SK-N-SH treated with all-trans-retinoic acid at 6 μM for 48 hours (cell line): ENCODE data around the gene ZNF611.
"Not testable (repeated sequence)": the region's sequence is repeated elsewhere in the genome, so short reads cannot be mapped to it uniquely, and the experiment has no call there.

ENCODE experiments used
- ATAC-seq: fragments of 200-7000 bp; cut with Tn5 transposase; 3 replicates; pipeline ENCODE4 v1.9.1; 2020; ENCODE audit warnings: mild to moderate bottlenecking, moderate library complexity
- ARNTL ChIP-seq: fragments of 450-650 bp; formaldehyde crosslinking; IDR thresholded peaks from 2 replicates; pipeline ENCODE4 v1.5.0; 2020; ENCODE audit warnings: low read depth, mild to moderate bottlenecking, moderate library complexity, borderline replicate concordance
- CREB5 ChIP-seq: fragments of 250-450 bp; sonication (Bioruptor Pico); IDR thresholded peaks from 2 replicates; pipeline ENCODE4 v1.5.1; 2020; ENCODE audit warnings: low read depth, mild to moderate bottlenecking, moderate library complexity
- CSDC2 ChIP-seq: fragments of 250-450 bp; sonication (Bioruptor Pico); IDR thresholded peaks from 2 replicates; pipeline ENCODE4 v1.5.0; 2020; ENCODE audit warnings: mild to moderate bottlenecking, moderate library complexity
- ESRRG ChIP-seq: fragments of 250-450 bp; sonication (Bioruptor Pico); IDR thresholded peaks from 2 replicates; pipeline ENCODE4 v1.6.1; 2021; ENCODE audit warnings: mild to moderate bottlenecking
- GLIS3 ChIP-seq: fragments of 250-450 bp; sonication (Bioruptor Pico); IDR thresholded peaks from 2 replicates; pipeline ENCODE4 v1.5.0; 2020; ENCODE audit warnings: mild to moderate bottlenecking, moderate library complexity
- ISL1 ChIP-seq: fragments of 250-450 bp; sonication (Bioruptor Pico); IDR thresholded peaks from 2 replicates; pipeline ENCODE4 v2.1.2; 2022; ENCODE audit warnings: mild to moderate bottlenecking, moderate library complexity
- OSR1 ChIP-seq: fragments of 250-450 bp; sonication (Bioruptor Pico); IDR thresholded peaks from 2 replicates; pipeline ENCODE4 v1.8.0; 2022; ENCODE audit warnings: moderate library complexity, mild to moderate bottlenecking, inconsistent platforms
- POU6F1 ChIP-seq: fragments of 250-450 bp; sonication (Bioruptor Pico); IDR thresholded peaks from 2 replicates; pipeline ENCODE4 v1.8.0; 2021; ENCODE audit warnings: low read depth, mild to moderate bottlenecking, moderate library complexity, borderline replicate concordance
- SNAI2 ChIP-seq: fragments of 250-450 bp; sonication (Bioruptor Pico); IDR thresholded peaks from 2 replicates; pipeline ENCODE4 v1.5.0; 2020; ENCODE audit warnings: mild to moderate bottlenecking, moderate library complexity
- TSHZ2 ChIP-seq: fragments of 250-450 bp; sonication (Bioruptor Pico); IDR thresholded peaks from 2 replicates; pipeline ENCODE4 v1.5.0; 2020; ENCODE audit warnings: mild to moderate bottlenecking, moderate library complexity
- ZC3H10 ChIP-seq: fragments of 250-450 bp; sonication (Bioruptor Pico); IDR thresholded peaks from 2 replicates; pipeline ENCODE4 v1.5.1; 2021; ENCODE audit warnings: mild to moderate bottlenecking, moderate library complexity
- ZFP3 ChIP-seq: fragments of 250-450 bp; sonication (Bioruptor Pico); IDR thresholded peaks from 2 replicates; pipeline ENCODE4 v1.5.0; 2020; ENCODE audit warnings: mild to moderate bottlenecking, moderate library complexity
- ZFP30 ChIP-seq: fragments of 450-650 bp; formaldehyde crosslinking; IDR thresholded peaks from 2 replicates; pipeline ENCODE4 v1.5.0; 2022; ENCODE audit warnings: mild to moderate bottlenecking, moderate library complexity
- ZNF565 ChIP-seq: fragments of 450-650 bp; formaldehyde crosslinking; conservative IDR thresholded peaks from 2 replicates; pipeline ENCODE4 v1.5.0; 2020; ENCODE audit warnings: low read depth, mild to moderate bottlenecking, moderate library complexity
- ZNF8 ChIP-seq: fragments of 450-650 bp; formaldehyde crosslinking; IDR thresholded peaks from 2 replicates; pipeline ENCODE4 v1.5.0; 2020; ENCODE audit warnings: mild to moderate bottlenecking, moderate library complexity

Gene ZNF611

GRCh38 chr19:52749780-52750179 is 14.9 kb upstream of the ZNF611 start (continued):
- TF ChIP-seq TSHZ2 = no peak
- no peak for TF ChIP-seq ISL1 (CRISPR knock-in tag)
- TF ChIP-seq ARNTL (CRISPR knock-in tag) = no peak
- no peak for TF ChIP-seq CSDC2 (CRISPR knock-in tag)
- no peak for TF ChIP-seq POU6F1 (CRISPR knock-in tag)
- no peak for TF ChIP-seq ZFP3
- TF ChIP-seq GLIS3 (CRISPR knock-in tag) = no peak
- no peak for TF ChIP-seq ZNF565 (CRISPR knock-in tag)
- no peak for TF ChIP-seq ESRRG
- TF ChIP-seq OSR1 (CRISPR knock-in tag) = no peak

- TF ChIP-seq ZNF8 (CRISPR knock-in tag) = no peak
- TF ChIP-seq OSR1 (CRISPR knock-in tag) = no peak
- TF ChIP-seq ZC3H10 (CRISPR knock-in tag) = no peak
- no peak for TF ChIP-seq CREB5 (CRISPR knock-in tag)
- TF ChIP-seq ARNTL (CRISPR knock-in tag) = no peak
- ATAC-seq = no peak
Observed at GRCh38 chr19:52748336-52748950, 13.6 kb upstream of the ZNF611 start.

GRCh38 chr19:52745919-52746318 is 11.1 kb upstream of the ZNF611 start:
- not testable (repeated sequence) for ATAC-seq

GRCh38 chr19:52743091-52743490 is 8.2 kb upstream of the ZNF611 start:
- TF ChIP-seq ESRRG = no peak
- no peak for ATAC-seq

- ATAC-seq = no peak
Observed at GRCh38 chr19:52742516-52742915, 7.7 kb upstream of the ZNF611 start.

More at GRCh38 chr19:52742516-52742915, 7.7 kb upstream of the ZNF611 start:
- TF ChIP-seq SNAI2 (CRISPR knock-in tag) (no peak), GLIS3 (CRISPR knock-in tag) (no peak), ZFP30 (no peak), OSR1 (CRISPR knock-in tag) (no peak), ISL1 (CRISPR knock-in tag) (no peak), ZFP3 (no peak), TSHZ2 (no peak)
